GM23248 (cell line): ENCODE data around the gene CCDC188. TPM values are rescaled to one million over a fixed set of nuclear protein-coding genes. Genes with fewer than 3 reads are reported as not detected.

Experiments used
- DNase-seq: peaks from one replicate; pipeline ENCODE4 v3.0.0-alpha.2; 2015
- H2AFZ ChIP-seq: fragments of 200-600 bp; sonication (generic); 2 replicates; pipeline ENCODE4 v1.6.1; 2016; ENCODE audit warnings: antibody characterized with exemption
- H3F3A ChIP-seq: fragments of 200-600 bp; sonication (generic); 2 replicates; pipeline ENCODE4 v1.6.1; 2016; ENCODE audit warnings: mild to moderate bottlenecking, antibody characterized with exemption, mixed run types; ENCODE audit not compliant: insufficient read depth
- H3K27ac ChIP-seq: fragments of 200-600 bp; sonication (generic); 2 replicates; pipeline ENCODE4 v1.5.1; 2016; ENCODE audit warnings: mild to moderate bottlenecking
- H3K27me3 ChIP-seq: fragments of 200-600 bp; sonication (generic); replicated peaks from 2 replicates; pipeline ENCODE4 v1.6.1; 2016; ENCODE audit warnings: mild to moderate bottlenecking; ENCODE audit not compliant: insufficient read depth
- H3K36me3 ChIP-seq: fragments of 200-600 bp; sonication (generic); 2 replicates; pipeline ENCODE4 v1.6.1; 2016; ENCODE audit warnings: low read depth, mild to moderate bottlenecking
- H3K4me1 ChIP-seq: fragments of 200-600 bp; sonication (generic); 2 replicates; pipeline ENCODE4 v1.6.1; 2016; ENCODE audit warnings: mild to moderate bottlenecking; ENCODE audit not compliant: insufficient read depth
- H3K4me2 ChIP-seq: fragments of 200-600 bp; sonication (generic); one replicate; pipeline ENCODE4 v1.6.1; 2016; ENCODE audit warnings: mild to moderate bottlenecking; ENCODE audit not compliant: unreplicated experiment
- H3K4me3 ChIP-seq: fragments of 200-600 bp; sonication (generic); 2 replicates; pipeline ENCODE4 v1.5.1; 2016; ENCODE audit warnings: mild to moderate bottlenecking
- H3K79me2 ChIP-seq: fragments of 200-600 bp; sonication (generic); 2 replicates; pipeline ENCODE4 v1.6.1; 2016; ENCODE audit warnings: mild to moderate bottlenecking; ENCODE audit not compliant: insufficient read depth
- H3K9ac ChIP-seq: fragments of 200-600 bp; sonication (generic); 2 replicates; pipeline ENCODE4 v1.6.1; 2016; ENCODE audit warnings: mild to moderate bottlenecking
- H3K9me2 ChIP-seq: fragments of 200-600 bp; sonication (generic); 2 replicates; pipeline ENCODE4 v1.6.1; 2016; ENCODE audit warnings: mixed run types, mild to moderate bottlenecking, moderate library complexity; ENCODE audit not compliant: insufficient read depth
- H3K9me3 ChIP-seq: fragments of 200-600 bp; sonication (generic); one replicate; pipeline ENCODE4 v1.6.1; 2017; ENCODE audit warnings: low read depth
- H4K20me1 ChIP-seq: fragments of 200-600 bp; sonication (generic); 2 replicates; pipeline ENCODE4 v1.6.0; 2016; ENCODE audit not compliant: insufficient read depth
- EZH2 ChIP-seq: fragments of 200-600 bp; sonication (generic); IDR thresholded peaks from 2 replicates; pipeline ENCODE4 v1.6.1; 2018; ENCODE audit warnings: antibody characterized with exemption, mild to moderate bottlenecking; ENCODE audit not compliant: insufficient read depth, poor library complexity, severe bottlenecking
- EZH2phosphoT487 ChIP-seq: fragments of 200-600 bp; sonication (generic); IDR thresholded peaks from 2 replicates; pipeline ENCODE4 v1.6.1; 2018; ENCODE audit warnings: antibody characterized with exemption, moderate library complexity, mild to moderate bottlenecking, low read depth; ENCODE audit not compliant: insufficient read depth
- WGBS, 2 experiments: methylation state at CpG; one replicate each; pipeline ENCODE4 v1.1.6; 2015 to 2017; ENCODE audit warnings: low lambda C conversion rate in 2 of 2, low coverage in 1 of 2; ENCODE audit errors: missing lambda C conversion rate in 2 of 2; 5-methylcytosine and 5-hydroxymethylcytosine counted together
- in situ Hi-C: fragments of 300-500 bp; cut with MboI; formaldehyde crosslinking; loops from 2 replicates; pipeline ENCODE4 v1.15.0; 2020
- polyA plus RNA-seq: library from polyadenylated mRNA; unstranded; fragments of >200 nt; fragmentation: Nextera tagmentation; extraction: Ambion mirVana; gene quantifications from 2 replicates; pipeline ENCODE4 v1.2.1, GENCODE V29; 2016
- total RNA-seq: library from RNA; depleted of rRNA; stranded (reverse); fragments of >200 nt; shearing (Covaris generic); gene quantifications from 2 replicates; pipeline ENCODE4 v1.2.3, GENCODE V29; 2014

CCDC188 gene
- total and polyA plus RNA-seq, 2 experiments from 2014 or later = 1.2 to 1.8 TPM

DNA sequence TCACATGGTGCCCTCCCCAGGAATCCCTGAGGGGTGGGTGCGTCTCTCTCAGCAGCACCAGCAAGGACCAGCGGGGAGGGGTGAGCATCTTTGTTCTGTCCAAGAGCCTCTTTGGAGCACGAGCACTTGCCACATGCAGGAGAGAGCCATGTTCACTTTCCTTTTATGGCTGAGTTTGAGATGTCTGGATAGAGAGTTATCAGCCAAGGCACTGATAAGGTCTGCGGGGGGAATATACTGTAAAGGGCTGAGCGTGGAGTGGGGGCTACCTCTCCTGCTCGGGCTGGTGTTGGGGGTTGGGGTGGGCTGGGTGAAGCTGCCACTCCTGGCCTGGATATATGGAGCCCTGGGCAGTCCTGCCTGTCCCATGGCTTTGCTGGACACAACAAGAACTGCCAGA is 34.9 kb upstream of the CCDC188 start:
- Histone ChIP-seq H3K9ac (no peak overlapping the region), H3F3A (no peaks in the 10 kb centered on the region), H3K4me3 (no peak overlapping the region), H3K9me3 (no peaks in the 10 kb centered on the region), H3K27me3 (no peaks in the 10 kb centered on the region; the same call in 1 of the 2 replicates), H2AFZ (no peak overlapping the region), H3K4me2 (no peak overlapping the region), H4K20me1 (no peaks in the 10 kb centered on the region), H3K79me2 (no peaks in the 10 kb centered on the region), H3K36me3 (no peaks in the 10 kb centered on the region), H3K4me1 (no peaks in the 10 kb centered on the region), H3K27ac (no peak overlapping the region), H3K9me2 (no peaks in the 10 kb centered on the region)
- no peak for DNase-seq
- WGBS, 2 experiments = 48 to 59% methylated on average over 5 to 6 of the region's 6 CpGs
- in situ Hi-C loops = no loop called here
- no peak for TF ChIP-seq EZH2
- no peak for TF ChIP-seq EZH2phosphoT487

DNA sequence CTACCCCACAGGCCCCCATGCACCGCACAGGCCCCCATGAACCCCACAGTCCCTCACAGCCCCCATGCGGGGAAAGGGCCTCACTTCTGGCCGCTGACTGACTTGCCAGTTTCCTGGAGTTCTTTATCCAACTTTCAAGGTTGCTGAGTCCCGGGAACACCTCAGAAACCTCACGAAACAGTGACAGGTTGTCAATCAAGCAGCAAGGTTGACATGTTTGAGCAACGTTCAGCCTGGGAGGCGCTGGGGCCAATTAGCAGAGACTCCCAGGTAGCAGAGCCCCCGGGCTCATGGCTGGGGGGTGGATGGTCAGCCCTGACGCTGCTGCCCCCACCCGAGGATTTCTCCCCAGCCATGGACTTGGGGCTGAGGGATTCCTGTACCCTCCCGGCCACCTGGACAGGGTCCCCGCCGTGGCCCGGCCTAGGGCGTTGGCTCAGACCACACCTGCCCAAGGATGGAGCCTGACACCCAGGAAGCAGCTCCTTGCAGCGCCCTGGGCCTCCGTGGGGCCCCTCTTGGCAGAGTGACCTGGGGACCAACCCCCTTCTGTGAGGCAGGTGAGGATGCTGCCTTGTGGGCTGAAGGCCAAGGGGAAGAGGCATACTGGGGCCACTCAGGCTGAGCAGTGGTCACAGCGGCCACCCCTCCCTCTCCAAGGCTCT is 33.8 kb upstream of the CCDC188 start:
- Histone ChIP-seq H3K27ac (no peak overlapping the region), H4K20me1 (no peaks in the 10 kb centered on the region), H3K4me3 (no peak overlapping the region), H3K27me3 (no peaks in the 10 kb centered on the region; the same call in 1 of the 2 replicates), H3K79me2 (no peaks in the 10 kb centered on the region), H2AFZ (no peak overlapping the region), H3K36me3 (no peaks in the 10 kb centered on the region), H3K4me2 (no peak overlapping the region), H3K4me1 (no peaks in the 10 kb centered on the region), H3K9me2 (no peaks in the 10 kb centered on the region), H3F3A (no peaks in the 10 kb centered on the region), H3K9ac (no peak overlapping the region), H3K9me3 (no peaks in the 10 kb centered on the region)
- in situ Hi-C loops = no loop called here
- TF ChIP-seq EZH2phosphoT487 (no peak), EZH2 (no peak)
- 59 to 62% methylated on average over 17 to 18 of the region's 18 CpGs for WGBS, 2 experiments
- no peak for DNase-seq

DNA sequence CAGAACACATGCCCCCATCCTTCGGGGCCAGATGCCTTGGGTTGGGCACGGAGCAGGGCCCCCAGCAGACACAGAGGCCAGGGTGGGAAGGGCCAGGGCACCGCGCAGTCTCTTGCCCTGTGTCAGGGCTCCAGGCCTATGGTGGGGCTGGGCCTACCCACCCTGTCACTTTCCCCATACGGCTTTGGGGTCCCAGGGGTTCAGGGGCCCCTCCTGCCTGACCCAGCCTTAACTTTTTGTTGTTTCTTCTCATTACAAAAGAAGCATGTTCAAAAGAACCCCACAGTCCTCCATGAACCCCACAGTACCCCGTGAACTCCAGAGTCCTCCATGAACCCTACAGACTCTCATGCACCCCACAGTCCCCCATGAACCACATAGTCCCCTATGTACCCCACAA is 33.0 kb upstream of the CCDC188 start:
- Histone ChIP-seq H3K9me2 (no peaks in the 10 kb centered on the region), H3K79me2 (no peaks in the 10 kb centered on the region), H4K20me1 (no peaks in the 10 kb centered on the region), H3F3A (no peaks in the 10 kb centered on the region), H3K4me1 (no peaks in the 10 kb centered on the region), H3K9ac (no peak overlapping the region), H3K9me3 (no peaks in the 10 kb centered on the region), H3K4me3 (no peak overlapping the region), H3K36me3 (no peaks in the 10 kb centered on the region), H3K27me3 (no peaks in the 10 kb centered on the region; the same call in 1 of the 2 replicates), H2AFZ (no peak overlapping the region), H3K4me2 (no peak overlapping the region), H3K27ac (no peak overlapping the region)
- 58 to 73% methylated on average over 5 of the region's 6 CpGs for WGBS, 2 experiments
- no peak for DNase-seq
- TF ChIP-seq EZH2 (no peak), EZH2phosphoT487 (no peak)
- in situ Hi-C loops = no loop called here

DNA sequence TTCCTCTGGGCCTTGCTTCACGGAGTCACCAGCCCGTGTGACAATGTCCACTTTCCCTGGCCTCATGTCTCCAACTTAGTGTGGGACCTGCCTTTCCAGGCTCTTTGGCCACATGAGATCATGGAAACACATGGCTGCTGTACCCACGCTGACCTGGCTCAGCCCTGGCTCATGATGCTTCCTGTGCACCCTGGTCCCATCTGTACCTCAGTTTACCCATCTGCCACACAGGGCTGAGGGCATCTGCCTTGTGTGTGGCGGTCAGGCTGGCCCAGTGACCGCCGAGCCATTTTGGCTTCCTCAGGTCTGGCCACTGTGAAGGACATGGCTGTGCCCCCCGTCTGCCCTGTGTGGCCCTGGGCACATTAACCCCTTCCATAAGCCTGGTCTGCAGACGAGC is 32.2 kb upstream of the CCDC188 start:
- Histone ChIP-seq H3K4me1 (no peaks in the 10 kb centered on the region), H3K4me3 (no peak overlapping the region), H3K79me2 (no peaks in the 10 kb centered on the region), H3K4me2 (no peak overlapping the region), H3K27me3 (no peaks in the 10 kb centered on the region; the same call in none of the 2 replicates), H3K36me3 (no peaks in the 10 kb centered on the region), H3K9me3 (no peaks in the 10 kb centered on the region), H4K20me1 (no peaks in the 10 kb centered on the region), H3F3A (no peaks in the 10 kb centered on the region), H3K27ac (no peak overlapping the region), H3K9ac (no peak overlapping the region), H2AFZ (no peak overlapping the region), H3K9me2 (no peaks in the 10 kb centered on the region)
- DNase-seq = no peak
- in situ Hi-C loops = no loop called here
- WGBS, 2 experiments = 66 to 67% methylated on average over 8 of the region's 8 CpGs
- TF ChIP-seq EZH2 = no peak
- TF ChIP-seq EZH2phosphoT487 = no peak

DNA sequence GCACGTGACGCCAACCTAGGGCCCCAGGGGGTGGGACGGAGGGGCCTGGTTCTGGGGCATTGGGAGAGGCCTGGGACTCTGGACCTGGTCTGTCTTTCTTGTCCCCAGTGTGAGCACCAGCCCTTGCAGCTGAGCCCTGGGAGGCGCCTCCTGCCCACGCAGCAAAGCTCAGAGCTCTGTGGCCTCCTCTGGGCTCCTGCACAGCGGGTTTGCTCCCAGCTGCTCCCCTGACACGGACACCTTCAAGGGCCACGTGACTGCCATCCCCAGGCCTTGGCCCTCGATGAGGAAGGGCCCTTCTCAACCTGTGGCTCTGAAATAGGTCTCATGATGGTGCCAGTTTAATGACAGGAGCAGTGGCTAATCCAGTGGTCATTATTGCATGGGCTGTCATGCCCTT is 31.5 kb upstream of the CCDC188 start:
- no peak overlapping the region for H3K27ac ChIP-seq
- 61 to 72% methylated on average over 9 of the region's 9 CpGs for WGBS, 2 experiments
- no peak overlapping the region for H2AFZ ChIP-seq
- DNase-seq = no peak
- no peaks in the 10 kb centered on the region for H3K9me3 ChIP-seq
- H3F3A ChIP-seq = no peaks in the 10 kb centered on the region
- no peak overlapping the region for H3K9ac ChIP-seq
- no peaks in the 10 kb centered on the region for H4K20me1 ChIP-seq
- H3K4me3 ChIP-seq = no peak overlapping the region
- no peaks in the 10 kb centered on the region; the same call in none of the 2 replicates for H3K27me3 ChIP-seq
- no peak for TF ChIP-seq EZH2
- TF ChIP-seq EZH2phosphoT487 = no peak
- no peak overlapping the region for H3K4me2 ChIP-seq
- no peaks in the 10 kb centered on the region for H3K9me2 ChIP-seq
- H3K36me3 ChIP-seq = no peaks in the 10 kb centered on the region
- no peaks in the 10 kb centered on the region for H3K4me1 ChIP-seq
- H3K79me2 ChIP-seq = no peaks in the 10 kb centered on the region
- in situ Hi-C loops = no loop called here
